ENCODE data around the gene TUBB3. TPM values are rescaled to one million over a fixed set of nuclear protein-coding genes. Genes with fewer than 3 reads are reported as not detected.

TUBB3 gene
- total and polyA plus RNA-seq, 9 of the 15 experiments (the other 6 are each of a cell fraction or from before 2014, with no cell fraction given): 0.18 to 12.5 (median 5.0) TPM

DNA sequence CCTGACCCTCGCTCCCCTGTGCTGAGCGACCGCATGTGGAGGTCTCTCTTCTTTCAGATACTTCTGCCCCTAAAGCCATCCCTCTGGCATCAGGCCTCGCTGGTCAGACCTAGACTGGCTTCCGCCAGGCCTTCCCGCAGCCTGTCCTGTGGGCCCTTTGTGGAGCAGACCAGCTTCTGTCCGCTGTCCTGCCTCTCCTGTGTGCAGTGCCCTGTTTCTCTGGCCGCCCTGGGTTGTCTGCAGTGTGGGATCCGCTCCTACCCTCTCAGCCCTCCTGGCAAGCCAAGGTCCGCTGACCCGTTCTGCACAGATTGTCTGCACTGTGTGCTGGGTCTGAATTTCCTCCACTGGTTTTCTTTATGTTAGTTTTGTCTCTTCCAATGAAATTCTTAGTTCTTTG lies 25.9 kb upstream of the TUBB3 start:
- no peak overlapping the region for H3K9ac ChIP-seq (ENCODE audit: insufficient read depth in 1 of 2, low read depth in 2 of 2, low read length in 2 of 2)
- H3K27me3 ChIP-seq (ENCODE audit: control insufficient read depth in 2 of 2, insufficient read depth in 2 of 2, low read length in 2 of 2): no peaks in the 10 kb centered on the region
- intact Hi-C loops (cut with micrococcal nuclease) (no loop called here), in situ Hi-C loops (cut with MboI) (no loop called here)
- no peaks in the 10 kb centered on the region for H3K79me2 ChIP-seq (ENCODE audit: control insufficient read depth, insufficient read depth, low read length)
- H3K9me1 ChIP-seq (ENCODE audit: control insufficient read depth, insufficient read depth, low read length): no peaks in the 10 kb centered on the region
- no peak for FAIRE-seq
- H3K36me3 ChIP-seq (ENCODE audit: control insufficient read depth, insufficient read depth, low read length): peaks cover 85% of the 10 kb centered on the region
- no peak overlapping the region for H3K27ac ChIP-seq (ENCODE audit: extremely low read depth, low read depth, low read length)
- no TSS peak for BruUV-seq (replicated peaks)
- CTCF ChIA-PET (ENCODE audit: low intra/inter-chr PET ratio): no interaction called here
- no peaks in the 10 kb centered on the region for H4K20me1 ChIP-seq (replicated peaks; ENCODE audit: control insufficient read depth, insufficient read depth, low read length)
- no peak for DNase-seq (ENCODE audit: extremely low read depth in 1 of 4, low spot score in 3 of 4)
- POLR2A ChIA-PET: interaction anchor here (0.7 to 1.0 kb wide), 3 partner anchors 25 to 1465 kb away, joined by 3 to 4 read pairs (median 3); no protein-coding TSS in a partner anchor
- TF ChIP-seq RFX5 (IDR thresholded peaks at IDR 0.05; ENCODE audit: low read depth, low read length) (no peak), ZNF717 (CRISPR knock-in tag; IDR thresholded peaks at IDR 0.05) (no peak), FIP1L1 (IDR thresholded peaks at IDR 0.05; ENCODE audit: low read depth, low read length, poor library complexity, severe bottlenecking) (no peak), POLR2G (IDR thresholded peaks at IDR 0.05; ENCODE audit: low read depth, low read length) (0 out of 2 replicates have a peak, but pooled peaks have one; percentile 19)
- H3K9me3 ChIP-seq (replicated peaks; ENCODE audit: control insufficient read depth, insufficient read depth, low read depth, low read length): no peaks in the 10 kb centered on the region
- WGBS (ENCODE audit: insufficient coverage, low coverage, missing lambda C conversion rate): 98% methylated on average over 11 of the region's 11 CpGs
- no peak overlapping the region for H2AFZ ChIP-seq (ENCODE audit: low read depth, low read length)
- no peak overlapping the region for H3K4me2 ChIP-seq (ENCODE audit: insufficient read depth, low read length)
- H3K4me1 ChIP-seq (replicated peaks in 1 of 2; ENCODE audit: control insufficient read depth in 2 of 2, insufficient read depth in 2 of 2, low read length in 2 of 2): peaks cover 0 to 3% of the 10 kb centered on the region in 2 experiments; a peak in 1 of 5 replicates
- no peak overlapping the region for H3K4me3 ChIP-seq
- ATAC-seq: no peak

DNA sequence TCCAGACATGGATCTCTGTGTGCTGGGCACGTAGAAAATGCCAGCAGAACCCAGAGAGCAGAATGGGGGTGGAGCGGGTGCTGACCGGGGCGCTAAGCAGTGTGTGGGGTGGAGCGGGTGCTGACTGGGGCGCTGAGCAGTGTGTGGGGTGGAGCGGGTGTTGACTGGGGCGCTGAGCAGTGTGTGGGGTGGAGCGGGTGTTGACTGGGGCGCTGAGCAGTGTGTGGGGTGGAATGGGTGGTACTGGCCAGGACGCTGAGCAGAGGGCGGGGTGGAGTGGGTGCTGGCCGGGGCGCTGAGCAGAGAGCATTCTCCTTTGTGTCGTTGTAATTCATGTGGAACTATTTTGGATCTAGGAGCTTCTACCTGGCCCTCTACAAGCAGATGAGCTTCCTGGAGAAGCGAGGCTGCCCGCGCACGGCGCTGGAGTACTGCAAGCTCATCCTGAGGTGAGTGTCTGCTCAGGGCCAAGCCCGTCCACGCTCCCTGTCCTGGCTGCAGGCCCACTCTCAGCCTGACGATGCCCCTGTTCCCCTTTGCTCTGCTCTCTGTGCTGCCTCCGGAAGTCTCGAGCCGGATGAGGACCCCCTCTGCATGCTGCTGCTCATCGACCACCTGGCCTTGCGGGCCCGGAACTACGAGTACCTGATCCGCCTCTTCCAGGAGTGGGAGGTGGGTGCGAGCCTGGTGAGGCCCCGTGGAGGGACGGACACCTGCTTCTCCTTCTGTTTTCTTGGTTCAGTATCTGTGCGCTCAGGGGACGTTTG lies 24.8 kb upstream of the TUBB3 start:
- WGBS (ENCODE audit: insufficient coverage, low coverage, missing lambda C conversion rate): 96% methylated on average over 36 of the region's 36 CpGs
- Histone ChIP-seq H3K79me2 (ENCODE audit: control insufficient read depth, insufficient read depth, low read length) (no peaks in the 10 kb centered on the region), H3K27me3 (ENCODE audit: control insufficient read depth in 2 of 2, insufficient read depth in 2 of 2, low read length in 2 of 2) (no peaks in the 10 kb centered on the region), H3K9me1 (ENCODE audit: control insufficient read depth, insufficient read depth, low read length) (no peaks in the 10 kb centered on the region), H3K4me1 (replicated peaks in 1 of 2; ENCODE audit: control insufficient read depth in 2 of 2, insufficient read depth in 2 of 2, low read length in 2 of 2) (peaks cover 0 to 3% of the 10 kb centered on the region in 2 experiments; a peak in 1 of 5 replicates), H4K20me1 (replicated peaks; ENCODE audit: control insufficient read depth, insufficient read depth, low read length) (no peaks in the 10 kb centered on the region), H3K4me2 (ENCODE audit: insufficient read depth, low read length) (no peak overlapping the region), H3K9me3 (replicated peaks; ENCODE audit: control insufficient read depth, insufficient read depth, low read depth, low read length) (no peaks in the 10 kb centered on the region), H3K27ac (ENCODE audit: extremely low read depth, low read depth, low read length) (no peak overlapping the region), H3K4me3 (no peak overlapping the region), H3K9ac (ENCODE audit: insufficient read depth in 1 of 2, low read depth in 2 of 2, low read length in 2 of 2) (no peak overlapping the region), H2AFZ (ENCODE audit: low read depth, low read length) (no peak overlapping the region), H3K36me3 (ENCODE audit: control insufficient read depth, insufficient read depth, low read length) (peaks cover 79% of the 10 kb centered on the region)
- POLR2A ChIA-PET: interaction anchor here (0.5 to 0.7 kb wide), 2 partner anchors 11 to 296 kb away, joined by 3 read pairs; no protein-coding TSS in a partner anchor
- DNase-seq (ENCODE audit: extremely low read depth in 1 of 4, low spot score in 3 of 4): no peak
- TF ChIP-seq RBM34 (IDR thresholded peaks at IDR 0.05; ENCODE audit: borderline replicate concordance, insufficient read depth, low read length) (no peak), POLR2G (IDR thresholded peaks at IDR 0.05; ENCODE audit: low read depth, low read length) (peak; percentile 44)
- in situ Hi-C loops (cut with MboI): no loop called here
- BruUV-seq (replicated peaks): no TSS peak
- no peak for ATAC-seq
- CTCF ChIA-PET (ENCODE audit: low intra/inter-chr PET ratio): no interaction called here
- intact Hi-C loops (cut with micrococcal nuclease): no loop called here
- FAIRE-seq: no peak

All from K562 (cell line).